ENCODE data around the gene ADGRG3.

The ADGRG3 gene

DNA sequence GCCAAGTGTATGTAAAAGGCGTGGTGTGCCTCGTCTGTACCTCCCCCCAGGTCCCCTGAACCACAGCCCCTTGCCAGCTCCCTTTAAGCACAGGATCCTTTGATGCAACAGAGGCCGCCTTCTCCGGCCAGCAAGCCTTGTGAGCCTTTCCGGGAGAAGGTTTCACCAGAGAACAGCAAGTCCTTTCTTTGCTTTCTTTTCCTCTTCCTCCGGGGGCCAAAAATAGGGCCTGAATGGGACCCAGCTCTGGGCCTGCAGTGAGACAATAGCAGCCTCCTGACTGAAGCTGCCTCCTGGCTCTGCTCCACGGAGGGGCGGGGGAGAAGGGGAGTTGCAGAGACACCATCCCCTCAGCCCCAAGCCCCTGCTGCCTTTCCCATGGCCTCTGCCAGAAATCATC lies 30.7 kb upstream of the ADGRG3 start:
- DNase-seq (ENCODE audit: low spot score) = no peak
- Histone ChIP-seq H3K27ac (peak overlapping the region in 1 of 2 donors; percentile 68), H3K4me3 (no peak overlapping the region)
- TF ChIP-seq, protein P1, sequence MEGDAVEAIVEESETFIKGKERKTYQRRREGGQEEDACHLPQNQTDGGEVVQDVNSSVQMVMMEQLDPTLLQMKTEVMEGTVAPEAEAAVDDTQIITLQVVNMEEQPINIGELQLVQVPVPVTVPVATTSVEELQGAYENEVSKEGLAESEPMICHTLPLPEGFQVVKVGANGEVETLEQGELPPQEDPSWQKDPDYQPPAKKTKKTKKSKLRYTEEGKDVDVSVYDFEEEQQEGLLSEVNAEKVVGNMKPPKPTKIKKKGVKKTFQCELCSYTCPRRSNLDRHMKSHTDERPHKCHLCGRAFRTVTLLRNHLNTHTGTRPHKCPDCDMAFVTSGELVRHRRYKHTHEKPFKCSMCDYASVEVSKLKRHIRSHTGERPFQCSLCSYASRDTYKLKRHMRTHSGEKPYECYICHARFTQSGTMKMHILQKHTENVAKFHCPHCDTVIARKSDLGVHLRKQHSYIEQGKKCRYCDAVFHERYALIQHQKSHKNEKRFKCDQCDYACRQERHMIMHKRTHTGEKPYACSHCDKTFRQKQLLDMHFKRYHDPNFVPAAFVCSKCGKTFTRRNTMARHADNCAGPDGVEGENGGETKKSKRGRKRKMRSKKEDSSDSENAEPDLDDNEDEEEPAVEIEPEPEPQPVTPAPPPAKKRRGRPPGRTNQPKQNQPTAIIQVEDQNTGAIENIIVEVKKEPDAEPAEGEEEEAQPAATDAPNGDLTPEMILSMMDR (IDR thresholded peaks at IDR 0.05) = no peak

DNA sequence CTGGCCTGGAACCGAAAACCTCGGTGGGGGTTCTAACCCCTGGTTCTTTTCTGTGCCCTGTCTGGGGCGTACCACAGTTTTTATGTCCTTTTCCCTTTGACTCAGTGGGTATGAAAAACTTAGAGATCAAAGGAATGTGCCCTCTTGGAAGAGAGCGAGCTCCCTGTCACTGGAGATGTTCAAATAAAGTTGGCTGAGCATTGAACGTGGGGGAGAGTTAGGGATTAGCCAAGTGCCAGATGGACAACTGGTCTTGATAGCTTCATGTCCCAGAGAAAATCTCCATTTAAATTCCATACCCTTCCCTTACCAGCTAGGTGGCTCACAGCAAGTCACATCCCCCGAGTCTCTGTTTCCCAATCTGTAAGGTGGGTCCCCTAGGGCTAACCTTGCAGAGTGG lies 30.1 kb upstream of the ADGRG3 start:
- TF ChIP-seq, protein P1 (IDR thresholded peaks at IDR 0.05) = no peak
- H3K4me3 ChIP-seq = no peak overlapping the region
- no peak for DNase-seq (ENCODE audit: low spot score)
- H3K27ac ChIP-seq = peak overlapping the region in 1 of 2 donors; percentile 68

DNA sequence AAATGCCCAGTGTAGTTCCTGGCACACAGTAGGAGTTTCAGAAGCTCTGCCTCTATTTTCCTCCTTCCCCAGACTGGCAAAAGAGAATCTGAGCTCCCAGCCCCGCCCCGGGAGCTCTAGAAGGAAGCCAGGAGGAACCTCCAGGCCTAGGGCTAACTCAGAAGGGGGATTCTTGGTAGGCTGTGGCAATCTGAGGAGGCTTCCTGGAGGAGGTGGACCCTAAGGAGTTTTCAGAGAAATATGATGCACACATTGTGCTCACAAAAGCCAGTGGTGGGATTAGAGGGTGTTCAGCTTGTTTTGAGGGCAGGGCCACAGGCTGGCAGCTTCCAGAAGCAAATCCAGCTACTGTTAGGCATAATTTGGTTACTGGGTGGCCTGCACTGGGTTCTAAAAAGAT lies 29.7 kb upstream of the ADGRG3 start:
- DNase-seq (ENCODE audit: low spot score) = no peak
- H3K27ac ChIP-seq = peak overlapping the region in 1 of 2 donors; percentile 68
- TF ChIP-seq, protein P1 (IDR thresholded peaks at IDR 0.05) = no peak
- H3K4me3 ChIP-seq = no peak overlapping the region

DNA sequence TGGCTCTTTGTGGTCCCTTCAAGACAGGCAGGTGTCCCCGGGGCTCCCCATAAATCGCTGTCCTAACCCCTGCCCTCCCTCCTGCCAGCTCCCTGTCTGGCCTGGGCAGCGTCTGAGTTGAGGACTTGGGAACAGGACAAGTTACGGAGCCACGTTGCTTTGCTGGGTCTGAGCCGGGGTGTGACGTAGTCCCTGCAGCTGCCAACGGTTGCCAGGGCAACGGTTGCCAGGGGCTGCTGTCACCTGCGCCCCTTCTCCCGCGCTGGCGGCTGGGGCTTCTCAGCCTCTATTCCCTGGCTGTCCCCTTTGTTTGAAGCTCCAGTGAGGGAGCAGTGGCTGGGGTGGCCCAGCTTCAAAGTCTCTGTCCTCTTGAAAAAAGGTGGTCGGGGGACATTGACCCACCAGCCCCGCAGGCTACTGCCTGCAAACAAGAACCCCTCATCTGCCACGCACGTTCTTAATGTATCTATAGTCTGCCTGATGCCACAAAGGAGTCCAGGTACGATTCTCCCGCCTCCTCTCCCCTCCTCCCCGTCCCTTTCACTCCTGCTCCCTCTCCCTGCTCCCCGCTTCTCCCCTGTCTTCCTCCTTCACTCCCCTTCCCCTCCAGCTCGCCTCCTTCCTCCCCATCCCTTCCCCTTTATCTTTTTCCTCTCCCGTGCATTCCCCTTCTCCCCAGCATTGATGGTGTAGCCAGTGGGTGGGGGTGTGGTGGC lies 28.8 kb upstream of the ADGRG3 start:
- TF ChIP-seq, protein P1 (IDR thresholded peaks at IDR 0.05) = no peak
- Histone ChIP-seq H3K27ac (peak overlapping the region in 1 of 2 donors; percentile 22), H3K4me3 (no peak overlapping the region)
- no peak for DNase-seq (ENCODE audit: low spot score)

DNA sequence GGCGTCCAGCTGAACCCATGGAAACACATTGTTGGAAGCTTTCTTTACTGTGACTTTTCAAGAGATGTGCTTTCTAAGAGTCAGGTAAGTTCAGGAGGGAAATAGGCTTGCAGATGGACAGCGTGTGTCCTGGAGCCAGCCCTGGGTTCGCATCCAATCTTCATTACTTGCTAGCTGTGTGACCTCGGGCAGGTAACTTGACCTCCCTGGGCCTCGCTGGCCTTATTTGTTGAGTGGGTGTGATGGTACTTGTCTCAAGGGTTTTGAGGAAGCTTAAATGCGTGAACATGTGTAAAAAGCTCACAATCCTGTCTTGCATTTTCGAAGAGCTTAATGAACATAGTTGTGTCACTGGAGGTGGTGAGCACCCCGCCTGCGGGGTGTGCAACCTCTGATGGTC lies 27.9 kb upstream of the ADGRG3 start:
- no peak overlapping the region for H3K27ac ChIP-seq
- no peak for DNase-seq (ENCODE audit: low spot score)
- TF ChIP-seq, protein P1 (IDR thresholded peaks at IDR 0.05) = no peak
- H3K4me3 ChIP-seq = no peak overlapping the region

DNA sequence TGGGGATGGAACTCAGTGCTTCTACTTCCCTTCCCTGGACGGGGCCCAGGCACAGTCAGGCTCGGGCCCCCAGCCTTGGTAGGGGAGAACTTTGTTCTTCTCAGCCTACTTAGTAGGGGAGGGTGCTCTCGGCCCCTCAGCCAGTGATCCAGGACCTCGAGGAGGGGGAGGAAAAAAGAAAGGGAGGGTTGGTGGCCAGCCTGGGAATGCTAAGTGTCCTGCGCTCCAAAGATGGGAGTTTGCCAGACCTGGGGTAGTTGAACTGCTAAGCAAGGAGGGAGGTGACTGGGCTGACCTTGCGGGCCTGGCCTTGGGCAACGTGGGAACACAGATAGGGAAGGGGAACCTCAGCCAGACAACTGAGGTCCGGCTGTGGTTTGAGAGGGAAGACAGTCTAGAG lies 27.5 kb upstream of the ADGRG3 start:
- Histone ChIP-seq H3K27ac (no peak overlapping the region), H3K4me3 (no peak overlapping the region)
- DNase-seq (ENCODE audit: low spot score) = no peak
- TF ChIP-seq, protein P1 (IDR thresholded peaks at IDR 0.05) = no peak

Data from coronary artery (tissue), 2 donors.